ENCODE data around the gene JUND. TPM values are rescaled to one million over a fixed set of nuclear protein-coding genes. Genes with fewer than 3 reads are reported as not detected.

JUND gene
- total and polyA plus RNA-seq, 8 donors: 43.1 to 232 (median 122) TPM

DNA sequence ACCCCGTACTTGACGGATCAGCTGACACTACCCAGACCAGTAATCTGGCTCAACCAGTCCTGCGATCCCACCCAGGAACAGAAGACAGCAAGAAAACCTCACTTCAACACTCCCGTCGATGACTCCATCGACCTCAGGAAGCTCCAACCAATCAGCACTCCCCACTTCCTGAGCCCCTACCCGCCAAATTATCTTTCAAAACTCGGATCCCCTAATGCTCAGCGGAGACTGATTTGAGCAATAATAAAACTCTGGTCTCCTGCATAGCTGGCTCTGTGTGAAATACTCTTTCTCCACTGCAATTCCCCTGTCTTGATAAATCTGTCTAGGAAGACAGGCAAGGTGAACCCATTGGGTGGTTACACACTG, 40.3 kb upstream of the JUND start:
- Histone ChIP-seq H3K4me3 (peak overlapping the region in 1 of 2 donors; percentile 81), H3K27ac (peak overlapping the region; percentile 81 to 91), H3K4me1 (peaks cover 32 to 66% of the 10 kb centered on the region in 2 donors), H3K9me3 (no peaks in the 10 kb centered on the region), H3K36me3 (no peaks in the 10 kb centered on the region), H3K27me3 (no peaks in the 10 kb centered on the region)
- ATAC-seq (no peak), DNase-seq (peak in 1 of 4 donors; percentile 33)
- TF ChIP-seq, protein P1, sequence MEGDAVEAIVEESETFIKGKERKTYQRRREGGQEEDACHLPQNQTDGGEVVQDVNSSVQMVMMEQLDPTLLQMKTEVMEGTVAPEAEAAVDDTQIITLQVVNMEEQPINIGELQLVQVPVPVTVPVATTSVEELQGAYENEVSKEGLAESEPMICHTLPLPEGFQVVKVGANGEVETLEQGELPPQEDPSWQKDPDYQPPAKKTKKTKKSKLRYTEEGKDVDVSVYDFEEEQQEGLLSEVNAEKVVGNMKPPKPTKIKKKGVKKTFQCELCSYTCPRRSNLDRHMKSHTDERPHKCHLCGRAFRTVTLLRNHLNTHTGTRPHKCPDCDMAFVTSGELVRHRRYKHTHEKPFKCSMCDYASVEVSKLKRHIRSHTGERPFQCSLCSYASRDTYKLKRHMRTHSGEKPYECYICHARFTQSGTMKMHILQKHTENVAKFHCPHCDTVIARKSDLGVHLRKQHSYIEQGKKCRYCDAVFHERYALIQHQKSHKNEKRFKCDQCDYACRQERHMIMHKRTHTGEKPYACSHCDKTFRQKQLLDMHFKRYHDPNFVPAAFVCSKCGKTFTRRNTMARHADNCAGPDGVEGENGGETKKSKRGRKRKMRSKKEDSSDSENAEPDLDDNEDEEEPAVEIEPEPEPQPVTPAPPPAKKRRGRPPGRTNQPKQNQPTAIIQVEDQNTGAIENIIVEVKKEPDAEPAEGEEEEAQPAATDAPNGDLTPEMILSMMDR (IDR thresholded peaks at IDR 0.05): no peak
- intact Hi-C loops (cut with DNase I): no loop called here

DNA sequence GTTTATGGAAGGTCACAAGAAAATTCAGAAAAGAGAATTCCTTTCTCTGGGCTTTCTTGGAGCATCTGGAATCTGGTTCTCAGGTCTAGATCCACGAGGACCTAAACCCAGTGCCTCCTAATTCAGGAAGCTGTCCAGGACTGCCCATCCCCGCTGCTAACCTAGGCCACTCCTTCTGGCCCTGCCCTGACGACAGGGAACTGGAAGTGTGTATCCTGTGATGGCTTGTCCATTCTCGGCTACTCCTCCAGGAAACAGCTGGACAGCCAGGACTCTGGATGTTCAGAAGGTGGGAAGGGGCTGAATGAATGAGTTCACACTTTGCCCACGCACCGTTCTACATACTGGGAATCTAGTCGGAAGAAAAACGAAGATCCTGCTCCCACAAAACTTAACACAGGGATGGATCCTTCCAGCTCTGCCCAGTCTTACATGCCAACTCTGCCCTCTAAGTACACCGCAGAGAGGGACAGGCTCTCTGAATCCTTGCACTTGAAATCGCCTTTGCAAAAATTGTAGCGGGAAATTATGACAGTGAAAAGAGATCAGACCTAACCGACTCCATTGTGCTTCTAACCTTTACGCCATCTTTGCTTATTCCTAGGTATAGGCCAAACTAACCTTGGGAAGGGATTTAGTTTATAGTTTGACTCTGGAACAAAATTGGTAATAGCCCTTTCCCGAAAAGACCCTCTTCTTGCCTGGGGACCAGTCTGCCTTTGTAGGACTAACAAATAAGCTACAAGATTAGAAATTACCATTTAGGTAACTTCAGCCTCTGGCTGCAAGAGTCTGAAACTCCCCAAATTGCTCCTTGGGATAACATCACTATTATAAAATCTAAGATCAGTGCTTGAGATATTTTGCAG, 39.7 kb upstream of the JUND start:
- Histone ChIP-seq H3K4me3 (peak overlapping the region in 1 of 2 donors; percentile 81), H3K9me3 (no peaks in the 10 kb centered on the region), H3K36me3 (no peaks in the 10 kb centered on the region), H3K27me3 (no peaks in the 10 kb centered on the region), H3K4me1 (peaks cover 32 to 71% of the 10 kb centered on the region in 2 donors), H3K27ac (peak overlapping the region; percentile 81 to 91)
- DNase-seq (peak in 2 of 4 donors; percentile 20 to 65), ATAC-seq (no peak)
- TF ChIP-seq, protein P1 (IDR thresholded peaks at IDR 0.05): no peak
- intact Hi-C loops (cut with DNase I): no loop called here

DNA sequence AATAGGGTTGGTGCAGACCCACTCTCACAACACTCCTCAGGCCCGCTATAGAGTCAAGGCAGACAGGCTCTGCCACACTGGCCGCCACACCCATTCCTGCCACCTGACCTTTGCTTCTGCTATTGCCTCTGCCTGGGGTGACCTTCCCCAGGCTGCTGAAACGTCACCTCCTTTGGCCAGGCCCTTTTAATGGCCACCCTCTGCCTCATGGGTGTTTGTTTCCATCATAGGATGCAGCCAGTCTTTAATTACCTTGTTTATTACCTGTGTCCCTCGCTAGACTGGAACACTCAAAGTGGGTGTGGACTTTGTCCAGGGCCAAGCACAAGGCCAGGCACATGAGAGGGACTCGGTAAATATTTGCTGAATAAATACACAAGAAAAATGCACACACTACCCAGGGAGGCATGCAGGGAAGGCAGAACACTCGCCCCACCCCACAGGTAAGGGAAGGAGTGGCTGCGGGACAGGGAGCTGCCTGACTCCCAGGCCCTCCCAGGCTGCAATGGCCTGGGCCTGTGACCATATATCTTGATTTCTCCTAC, 38.2 kb upstream of the JUND start:
- Histone ChIP-seq H3K4me1 (peaks cover 32 to 71% of the 10 kb centered on the region in 2 donors), H3K4me3 (no peak overlapping the region), H3K27me3 (no peaks in the 10 kb centered on the region), H3K36me3 (peaks cover 0 to 1% of the 10 kb centered on the region in 2 donors), H3K9me3 (no peaks in the 10 kb centered on the region), H3K27ac (peak overlapping the region; percentile 81 to 91)
- TF ChIP-seq, protein P1 (IDR thresholded peaks at IDR 0.05): no peak
- DNase-seq: peak in 1 of 4 donors; percentile 63
- ATAC-seq: peak; percentile 22
- intact Hi-C loops (cut with DNase I): no loop called here

DNA sequence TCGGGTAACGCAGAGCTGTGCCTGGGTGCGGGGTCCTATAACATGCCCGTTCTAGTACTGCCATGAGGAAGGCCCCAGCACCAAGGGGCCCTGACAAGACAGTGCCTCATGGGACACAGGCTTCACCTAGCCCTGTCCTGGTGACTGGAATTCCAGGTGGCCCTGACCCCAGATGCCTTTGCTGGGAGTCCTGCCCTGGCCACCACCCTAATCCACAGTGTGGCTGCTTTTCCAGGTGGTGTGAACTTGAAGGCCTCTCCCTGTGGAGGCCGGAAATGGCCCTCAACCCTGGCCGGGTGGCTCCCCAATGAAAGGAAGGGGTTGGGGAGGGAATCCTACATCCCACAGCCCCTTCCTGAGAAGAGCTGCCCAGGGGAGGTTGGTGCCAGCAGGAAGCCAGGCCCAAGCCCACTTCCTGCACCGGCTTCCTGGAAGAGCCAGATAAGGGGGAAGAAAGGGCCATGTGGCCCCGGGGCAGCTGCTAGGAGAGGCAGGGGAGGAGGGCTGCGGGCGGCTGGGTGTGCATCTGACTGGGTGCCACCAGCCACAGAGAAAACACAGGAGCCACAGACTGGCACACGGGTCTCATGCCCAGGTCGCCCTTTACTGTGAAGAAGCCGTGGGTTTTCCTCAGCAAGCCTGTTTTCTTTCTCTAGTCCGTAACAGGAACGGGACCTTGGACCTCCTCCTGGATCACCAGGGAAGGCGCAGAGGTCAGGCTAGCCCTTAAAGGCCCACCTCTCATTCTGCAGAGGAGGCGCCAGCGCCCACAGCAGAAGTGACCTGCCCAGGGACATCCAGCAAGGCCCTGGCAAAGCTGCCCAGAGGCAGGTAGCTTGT, 36.8 kb upstream of the JUND start:
- Histone ChIP-seq H3K27ac (peak overlapping the region; percentile 81 to 91), H3K9me3 (no peaks in the 10 kb centered on the region), H3K4me1 (peaks cover 23 to 65% of the 10 kb centered on the region in 2 donors), H3K27me3 (no peaks in the 10 kb centered on the region), H3K36me3 (peaks cover 0 to 16% of the 10 kb centered on the region in 2 donors), H3K4me3 (no peak overlapping the region)
- ATAC-seq (no peak), DNase-seq (peak in 3 of 4 donors; percentile 26 to 85 (median 68))
- intact Hi-C loops (cut with DNase I): no loop called here
- TF ChIP-seq, protein P1 (IDR thresholded peaks at IDR 0.05): no peak
